Activated CD4-positive, alpha-beta T cell treated with anti-CD3 and anti-CD28 coated beads for 1 hour (primary cell): Measurements from ENCODE around the gene DYRK1A.
"Not testable (repeated sequence)": the region's sequence is repeated elsewhere in the genome, so short reads cannot be mapped to it uniquely, and the experiment has no call there.

Experiments
- DNase-seq: peaks from one replicate; pipeline ENCODE4 v3.0.0-alpha.2; 2020

The DYRK1A gene

DNA sequence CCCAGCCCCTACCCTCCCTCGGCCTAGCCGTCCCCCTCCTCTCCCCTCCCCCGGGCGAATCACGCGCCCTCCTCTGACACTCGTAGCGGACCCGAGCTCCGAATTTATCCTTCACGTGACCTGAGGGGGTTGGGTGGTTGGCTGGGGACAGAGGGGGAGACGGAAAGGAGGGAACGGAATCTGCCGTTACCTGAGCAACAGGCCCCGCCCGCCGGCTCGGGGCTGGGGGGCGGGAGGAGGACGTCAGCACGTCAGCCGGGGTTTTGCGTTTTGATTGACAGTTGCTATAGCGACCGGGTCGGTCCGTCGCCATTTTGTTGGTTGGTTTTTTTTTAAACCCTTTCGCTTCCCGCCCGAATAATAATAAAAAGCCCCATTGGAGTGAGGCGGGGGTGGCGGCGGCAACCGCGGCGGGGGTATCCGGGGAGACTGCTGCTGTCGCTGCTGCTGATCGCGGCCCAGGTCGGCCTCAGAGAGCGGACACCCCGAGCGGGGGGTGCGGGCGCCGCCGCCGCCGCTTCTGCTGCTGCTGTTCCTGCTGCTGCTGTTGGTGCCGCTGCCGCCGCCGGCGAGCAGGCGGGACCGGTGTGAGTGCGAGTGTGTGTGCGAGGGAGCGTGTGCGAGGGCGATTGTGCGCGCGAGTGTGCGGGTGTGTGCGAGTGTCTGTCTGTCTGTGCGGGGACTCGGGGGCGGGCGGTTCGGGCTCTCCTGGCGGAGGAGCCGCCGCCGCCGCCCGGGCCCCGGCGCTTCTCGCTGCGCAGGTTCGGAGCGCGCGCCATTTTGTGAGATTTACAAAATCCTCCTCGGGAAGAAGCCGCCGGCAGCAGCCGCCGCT lies at the start of gene DYRK1A:
Gene DYRK1A, plus strand, starts transcription at position 292 of the 835 bp plus-strand sequence. CDS start 53,602 bp downstream, outside the sequence.
- DNase-seq: peak; percentile 98

DNA sequence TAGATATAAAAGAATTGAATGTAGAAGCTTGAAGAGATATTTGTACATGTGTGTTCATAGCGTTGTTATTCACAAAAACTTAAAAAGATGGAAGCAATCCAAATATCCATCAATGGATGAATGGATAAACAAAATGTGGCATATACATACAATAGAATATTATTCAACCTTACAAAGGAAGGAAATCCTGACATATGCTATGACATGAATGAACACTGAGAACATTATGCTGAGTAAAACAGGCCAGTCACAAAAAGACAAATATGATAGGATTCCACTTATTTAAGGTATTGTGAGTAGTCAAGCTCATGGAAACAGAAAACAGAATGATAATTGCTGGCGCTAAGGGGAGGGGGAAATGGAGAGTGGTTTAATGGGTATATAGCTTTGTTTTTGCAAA lies 47.0 kb upstream of the DYRK1A start:
- DNase-seq: no peak

DNA sequence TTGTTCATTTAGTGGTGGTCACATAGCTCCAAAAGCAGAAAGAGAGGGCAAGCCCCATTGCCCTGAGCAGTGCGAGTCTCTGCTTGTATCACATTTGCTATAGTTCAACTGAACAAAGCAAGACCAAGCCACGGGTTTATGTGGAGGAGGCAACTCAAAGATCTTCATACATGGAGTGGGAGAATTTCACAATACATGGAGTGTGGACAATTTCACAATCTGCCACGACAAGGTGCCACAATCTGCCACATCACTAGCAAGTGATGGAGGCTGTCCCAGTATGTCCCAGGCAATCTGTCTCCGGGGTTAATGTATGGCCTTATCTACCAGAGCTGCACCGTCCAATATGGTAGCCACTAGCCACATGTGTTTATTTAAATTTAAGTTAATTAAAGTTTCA lies 44.5 kb upstream of the DYRK1A start:
- no peak for DNase-seq

DNA sequence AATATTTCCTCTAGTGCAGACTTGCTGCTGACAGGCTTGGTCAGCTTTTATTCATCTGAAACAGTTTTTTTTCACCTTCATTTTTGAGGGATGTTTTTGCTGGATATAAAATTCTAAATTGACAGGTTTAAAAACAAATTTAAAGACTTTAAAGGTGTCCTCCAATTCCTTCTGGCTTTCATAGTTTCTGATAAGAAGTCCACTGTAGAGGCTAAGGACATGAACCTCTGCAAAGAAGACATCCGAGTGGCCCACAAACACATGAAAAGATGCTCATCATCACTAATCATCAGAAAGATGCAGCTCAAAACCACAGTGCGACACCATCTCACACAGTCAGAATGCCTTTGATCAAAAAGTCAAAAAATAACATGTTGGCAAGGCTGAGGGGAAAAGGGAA lies 42.0 kb upstream of the DYRK1A start:
- no peak for DNase-seq

DNA sequence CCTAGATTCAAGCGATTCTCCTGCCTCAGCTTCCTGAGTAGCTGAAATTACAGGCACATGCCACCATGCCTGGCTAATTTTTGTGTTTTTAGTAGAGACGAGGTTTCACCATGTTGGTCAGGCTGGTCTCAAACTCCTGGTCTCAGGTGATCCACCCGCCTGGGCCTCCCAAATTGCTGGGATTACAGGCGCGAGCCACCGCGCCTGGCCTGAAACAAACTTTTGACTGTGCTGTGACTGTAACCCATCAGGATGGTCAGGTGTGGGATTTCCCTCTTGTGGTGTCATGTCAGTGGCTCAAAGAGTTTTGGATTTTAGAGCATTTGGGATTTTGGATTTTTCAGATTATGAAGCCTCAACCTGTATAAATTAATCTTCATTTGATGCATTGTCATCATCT lies 38.4 kb upstream of the DYRK1A start:
- DNase-seq: not testable (repeated sequence)

DNA sequence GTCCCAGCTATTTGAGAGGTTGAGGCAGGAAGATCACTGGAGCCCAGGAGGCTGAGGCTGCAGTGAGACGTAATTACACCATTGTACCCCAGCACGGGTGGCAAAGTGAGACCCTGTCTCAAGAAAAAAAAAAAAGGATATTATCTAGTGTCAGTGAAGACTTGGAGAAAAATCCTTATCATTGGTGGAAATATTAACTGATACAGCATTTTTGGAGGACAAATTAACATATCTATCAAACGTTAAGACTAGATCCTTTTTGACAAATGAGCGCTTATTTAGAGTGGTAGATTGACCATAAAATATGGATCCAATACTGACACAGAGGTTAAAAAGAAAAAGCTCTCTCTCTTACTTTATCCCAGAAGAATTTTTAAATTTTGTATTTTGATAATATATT lies 35.2 kb upstream of the DYRK1A start:
- DNase-seq: no peak

DNA sequence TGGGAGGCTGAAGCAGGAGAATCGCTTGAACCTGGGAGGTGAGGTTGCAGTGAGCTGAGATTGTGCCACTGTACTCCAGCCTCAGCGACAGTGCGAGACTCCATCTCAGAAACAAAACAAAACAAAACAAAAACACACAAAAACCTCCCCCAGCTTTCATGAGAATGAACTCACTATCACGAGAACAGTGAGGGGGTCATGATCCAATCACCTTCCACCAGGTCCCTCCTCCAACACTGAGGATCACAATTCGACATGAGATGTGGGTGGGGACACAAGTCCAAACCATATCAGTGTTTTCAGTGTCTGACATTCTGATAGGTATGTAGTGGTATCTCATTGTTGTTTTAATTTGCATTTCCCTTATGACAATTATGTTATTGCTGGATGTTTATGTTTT lies 31.5 kb upstream of the DYRK1A start:
- no peak for DNase-seq

DNA sequence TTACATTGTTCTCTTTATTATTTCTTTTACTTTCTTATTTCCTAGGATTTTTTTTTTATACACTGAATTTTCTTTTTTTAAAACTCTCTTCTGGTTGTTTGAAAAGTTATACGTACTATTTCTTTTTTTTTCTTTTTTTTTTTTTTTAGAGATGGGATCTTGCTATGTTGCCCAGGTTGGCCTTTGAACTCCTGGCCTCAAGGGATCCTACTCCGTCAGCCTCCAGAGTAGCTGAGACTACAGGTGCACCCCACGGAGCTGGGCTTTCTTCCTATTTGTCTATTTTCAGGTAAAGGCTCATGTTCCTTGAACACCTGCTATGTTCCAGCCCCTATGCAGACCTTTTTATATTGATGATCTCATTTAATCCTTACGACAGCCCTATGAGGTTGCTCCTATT lies 29.4 kb upstream of the DYRK1A start:
- no peak for DNase-seq

DNA sequence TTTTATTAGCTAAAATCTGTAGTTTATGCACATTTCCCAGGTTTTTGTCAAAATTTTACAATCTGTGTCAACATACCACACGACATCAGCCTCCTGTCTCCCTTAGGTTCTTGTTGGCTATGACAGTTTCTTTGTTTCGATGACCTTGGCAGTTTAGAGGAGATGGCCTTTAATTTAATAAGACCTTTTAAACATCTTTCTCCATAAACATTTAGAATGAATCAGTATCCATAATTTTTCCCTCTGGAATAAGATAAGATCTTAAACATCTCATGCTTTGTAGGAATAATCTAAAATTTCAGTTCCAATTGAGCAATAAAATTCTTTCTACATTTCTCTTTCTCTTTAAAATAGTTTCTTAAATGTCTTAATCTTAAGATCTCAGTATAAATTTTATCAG lies 28.7 kb upstream of the DYRK1A start:
- DNase-seq: no peak

DNA sequence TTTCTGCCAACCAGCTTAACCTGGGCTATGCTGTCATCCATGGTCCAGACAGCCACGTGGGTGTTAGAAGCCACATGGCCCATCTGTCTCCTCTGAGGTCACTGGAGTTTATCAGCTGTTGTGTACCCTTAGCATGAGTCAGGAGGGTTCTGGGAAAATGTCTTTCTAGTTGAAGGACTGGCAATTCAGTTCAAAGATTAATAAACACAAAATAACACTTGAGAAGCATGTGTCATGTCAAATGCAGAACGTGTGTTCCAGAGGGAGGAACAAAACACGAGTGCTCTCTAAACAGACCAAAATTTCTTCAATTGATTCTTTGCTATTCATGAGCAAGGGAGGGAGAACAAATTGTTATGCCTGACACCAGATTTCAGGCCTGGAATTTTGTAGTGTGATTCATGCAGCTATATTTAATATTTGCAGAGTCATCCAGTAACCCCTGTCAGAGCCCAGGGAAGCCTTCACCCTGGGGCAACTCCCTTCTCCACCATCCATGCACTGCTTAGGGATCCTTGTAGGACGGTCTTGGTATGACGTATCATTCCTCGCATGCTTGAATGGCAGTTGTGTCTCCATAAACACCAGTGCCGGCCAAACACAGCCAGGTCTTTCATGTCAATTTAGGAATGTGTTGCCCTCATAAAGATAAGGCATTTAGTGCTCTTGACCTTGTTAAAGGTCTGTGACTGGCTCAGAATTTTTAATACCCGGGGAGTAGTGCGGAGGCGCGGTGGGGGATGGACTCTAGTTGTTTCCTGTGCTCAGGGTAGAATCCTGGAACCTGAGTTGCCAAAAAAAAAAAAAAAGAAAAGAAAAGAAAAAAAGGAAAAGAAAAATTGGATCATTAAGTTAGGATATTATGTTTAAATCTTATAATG lies 27.7 kb upstream of the DYRK1A start:
- no peak for DNase-seq

DNA sequence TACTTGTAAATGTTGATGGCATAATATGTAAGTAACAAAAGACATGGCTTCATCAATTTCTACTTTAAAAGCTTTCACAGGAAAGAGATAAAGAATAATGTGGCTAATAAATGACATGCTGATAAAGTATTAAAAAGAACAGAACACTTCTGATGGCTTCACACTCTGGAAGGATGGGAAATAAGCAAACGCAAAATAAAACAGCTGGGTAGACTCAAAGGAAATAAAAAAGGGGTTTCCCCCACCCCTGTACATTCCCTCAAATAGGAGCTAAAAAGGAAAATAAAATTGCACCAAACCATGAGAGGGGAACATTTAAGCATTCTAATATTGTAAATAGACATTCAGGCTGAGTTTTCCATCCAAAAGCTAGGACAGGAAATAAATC lies 27.0 kb upstream of the DYRK1A start:
- DNase-seq: no peak

DNA sequence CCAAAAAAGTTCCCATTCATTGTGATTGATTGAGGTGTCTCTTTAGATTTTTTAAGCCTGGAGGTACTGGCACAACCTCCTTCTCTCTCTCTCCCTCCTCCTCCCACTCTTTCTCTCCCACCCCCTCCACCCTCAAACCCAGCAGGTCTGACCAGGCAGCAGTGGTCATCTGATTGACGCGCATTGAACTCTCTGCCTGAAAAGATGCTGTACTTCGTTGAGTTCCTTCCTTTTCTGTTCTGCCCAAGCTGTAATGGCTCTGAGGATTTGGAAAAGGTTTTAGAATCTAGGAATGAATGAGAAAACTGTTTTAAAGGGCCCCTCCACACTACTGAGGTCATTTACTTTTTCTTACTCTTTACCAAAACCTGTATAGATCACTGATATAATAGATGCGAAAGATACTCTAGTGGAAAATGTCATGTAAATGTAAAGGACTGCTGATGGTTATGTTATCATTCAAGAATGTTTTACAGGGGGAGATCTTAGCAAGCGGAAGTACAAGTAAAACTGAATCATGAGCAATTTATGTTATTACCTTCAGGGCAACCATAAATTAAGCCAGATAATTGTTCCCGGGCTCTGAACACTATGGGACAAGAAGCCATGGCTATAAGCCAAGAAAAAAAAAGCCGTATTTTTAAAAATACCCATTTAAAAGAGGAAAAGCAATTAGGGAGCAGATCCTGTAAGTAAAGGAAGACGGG lies 25.2 kb upstream of the DYRK1A start:
- DNase-seq: no peak

DNA sequence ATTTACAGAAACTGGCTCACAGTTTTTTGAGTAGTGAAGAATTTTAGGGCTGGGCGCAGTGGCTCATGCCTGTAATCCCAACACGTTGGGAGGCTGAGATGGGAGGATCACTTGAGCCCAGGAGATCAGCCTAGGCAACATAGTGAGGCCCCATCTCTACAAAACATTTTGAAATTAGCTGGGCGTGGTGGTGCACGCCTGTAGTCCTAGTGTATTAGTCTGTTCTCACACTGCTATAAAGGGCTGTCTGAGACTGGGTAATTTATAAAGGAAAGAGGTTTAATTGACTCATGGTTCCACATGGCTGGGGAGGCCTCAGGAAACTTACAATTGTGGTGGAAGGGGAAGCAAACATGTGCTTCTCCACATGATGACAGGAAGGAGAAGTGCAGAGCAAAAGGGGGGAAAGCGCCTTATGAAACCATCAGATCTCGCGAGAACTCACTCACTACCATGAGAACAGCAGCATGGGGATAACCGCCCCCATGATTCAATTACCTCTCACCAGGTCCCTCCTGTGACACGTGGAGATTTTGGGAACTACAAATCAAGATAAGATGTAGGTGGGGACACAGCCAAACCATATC lies 24.4 kb upstream of the DYRK1A start:
- no peak for DNase-seq

DNA sequence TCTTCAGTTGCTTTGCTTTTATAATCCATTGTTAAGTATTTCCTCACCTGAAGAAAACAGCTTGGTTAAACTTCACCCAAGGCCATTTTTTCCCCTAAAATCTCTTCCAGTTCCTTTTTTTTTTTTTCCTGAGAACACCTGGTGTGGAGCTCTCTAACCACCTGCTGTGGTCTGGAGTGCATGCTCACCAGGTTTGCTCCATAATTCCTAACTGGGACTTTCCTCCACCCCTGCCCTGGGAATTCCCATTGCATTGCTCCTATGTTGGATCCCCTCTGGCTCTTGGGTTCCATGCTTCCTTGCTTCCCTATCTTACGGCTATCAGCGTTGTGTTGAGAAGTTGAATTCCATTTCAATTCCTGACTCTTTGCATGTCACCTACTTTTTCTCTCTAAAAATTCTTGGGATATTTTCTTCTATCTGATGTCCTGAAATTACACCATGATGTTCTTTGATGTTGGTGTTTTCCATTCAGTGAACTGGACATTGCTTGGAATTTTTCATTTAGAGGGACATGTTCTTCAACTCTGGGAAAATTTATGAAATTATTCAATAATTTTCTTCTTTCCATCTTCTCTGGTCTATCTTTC lies 19.6 kb upstream of the DYRK1A start:
- DNase-seq: no peak

DNA sequence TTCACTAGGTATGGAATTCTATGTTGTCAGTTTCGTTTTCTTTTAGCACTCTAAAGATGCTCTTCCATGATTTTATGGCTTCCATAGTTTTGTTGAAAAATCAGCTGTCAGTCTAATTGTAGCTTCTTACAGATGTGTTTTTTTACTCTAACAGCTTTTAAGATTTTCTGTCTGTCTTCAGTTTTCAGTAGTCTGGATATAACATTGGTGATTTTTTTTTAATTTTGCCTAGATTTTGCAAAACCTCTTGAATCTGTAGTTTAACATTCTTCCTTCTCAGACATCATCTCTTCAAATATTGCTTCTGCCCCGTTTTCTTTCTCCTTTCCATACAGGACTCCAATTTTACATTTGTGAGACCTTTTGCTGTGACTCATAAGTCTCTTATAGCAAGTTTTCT lies 17.9 kb upstream of the DYRK1A start:
- DNase-seq: no peak

DNA sequence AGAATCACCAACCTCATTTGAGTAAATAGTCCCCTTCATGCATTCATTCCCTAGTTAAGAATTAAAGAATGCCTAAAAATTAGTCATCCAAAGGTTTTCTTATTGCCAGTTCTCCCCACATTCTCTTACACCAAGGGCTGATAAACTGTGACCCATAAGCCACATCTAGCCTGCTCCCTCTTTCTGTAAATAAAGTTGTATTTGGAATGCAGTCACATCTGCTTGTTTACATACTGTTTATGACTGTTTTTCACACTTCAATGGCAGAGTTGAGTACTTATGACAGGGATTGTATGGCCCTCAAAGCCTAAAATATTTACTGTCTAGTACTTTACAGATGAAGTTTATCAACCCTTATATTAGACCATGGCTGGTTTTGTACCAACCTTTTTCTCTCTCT lies 16.1 kb upstream of the DYRK1A start:
- no peak for DNase-seq

DNA sequence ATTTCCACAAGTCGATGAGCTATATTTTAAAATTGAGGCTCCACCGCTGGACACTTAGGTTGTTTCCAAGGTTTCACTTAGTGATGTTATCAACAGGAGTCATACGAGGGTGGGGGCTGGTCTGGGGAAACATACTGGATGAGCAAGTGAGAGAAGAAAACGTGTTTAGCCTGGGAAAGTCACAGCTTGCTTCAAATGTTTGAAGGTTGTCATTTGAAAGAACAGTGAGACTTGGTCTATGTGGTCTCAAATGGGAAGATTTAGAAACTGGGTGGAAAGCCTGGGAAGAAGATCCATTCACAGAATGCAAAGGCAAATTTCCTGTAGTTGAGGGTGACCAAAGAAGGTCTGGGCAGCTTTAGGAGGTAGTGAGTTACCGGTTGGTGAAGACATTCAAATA lies 9.9 kb upstream of the DYRK1A start:
- DNase-seq: no peak

DNA sequence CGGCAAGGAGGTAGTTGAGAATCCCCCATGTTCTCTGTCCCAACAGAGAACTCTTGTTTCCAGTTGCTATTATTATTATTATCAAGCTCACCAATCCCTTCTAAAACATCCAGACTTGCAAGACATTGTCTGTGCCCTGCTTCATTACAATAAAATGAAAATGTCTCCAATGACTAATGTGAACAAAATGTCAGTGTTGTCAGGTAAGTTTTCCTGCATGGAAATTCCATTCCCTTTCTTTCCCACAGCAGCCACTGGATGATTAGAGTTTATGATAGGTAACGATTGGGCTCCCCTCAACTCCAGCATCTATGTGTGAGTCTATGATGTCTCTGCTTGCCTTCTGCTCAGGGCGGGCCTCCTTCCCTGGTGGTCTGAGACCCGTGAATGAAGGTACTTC lies 8.9 kb upstream of the DYRK1A start:
- no peak for DNase-seq

DNA sequence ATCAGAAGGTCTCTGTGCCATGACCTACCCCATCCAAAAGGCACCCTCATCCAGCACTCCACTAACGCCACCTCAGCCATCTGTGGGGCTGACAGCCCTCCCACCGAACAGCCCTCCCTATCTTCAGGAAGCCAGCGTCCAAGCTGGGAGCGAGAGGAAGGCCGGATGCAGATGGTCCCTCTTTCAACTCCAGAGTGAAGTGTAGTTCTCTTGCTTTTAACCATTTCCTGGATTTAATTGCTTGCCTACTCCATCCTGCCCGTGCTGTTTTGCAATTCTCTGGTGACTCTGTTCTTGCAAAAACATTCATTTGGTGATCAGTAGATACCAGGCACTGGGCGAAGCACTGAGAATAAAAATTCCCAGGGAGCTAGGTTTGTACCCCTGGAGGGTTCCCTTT lies 8.2 kb upstream of the DYRK1A start:
- no peak for DNase-seq

DNA sequence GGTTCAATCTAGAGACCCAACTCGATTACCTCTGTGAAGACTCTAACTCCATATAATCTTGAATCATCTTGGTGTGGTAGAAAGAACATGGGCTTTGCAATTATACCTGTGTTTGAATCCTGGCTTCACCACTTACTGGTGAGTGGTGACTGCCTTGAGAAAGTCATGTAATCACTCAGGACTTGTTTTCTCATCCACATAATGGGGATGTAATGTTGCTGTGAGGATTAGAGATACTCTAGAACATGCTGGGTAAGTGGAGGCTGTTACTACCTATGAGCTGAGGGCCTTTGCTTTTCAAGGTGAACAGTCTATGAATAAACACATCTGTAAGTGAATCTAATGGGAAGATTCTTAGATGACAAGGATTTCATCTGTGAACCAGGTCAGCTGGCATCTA lies 2.6 kb upstream of the DYRK1A start:
- no peak for DNase-seq

DNA sequence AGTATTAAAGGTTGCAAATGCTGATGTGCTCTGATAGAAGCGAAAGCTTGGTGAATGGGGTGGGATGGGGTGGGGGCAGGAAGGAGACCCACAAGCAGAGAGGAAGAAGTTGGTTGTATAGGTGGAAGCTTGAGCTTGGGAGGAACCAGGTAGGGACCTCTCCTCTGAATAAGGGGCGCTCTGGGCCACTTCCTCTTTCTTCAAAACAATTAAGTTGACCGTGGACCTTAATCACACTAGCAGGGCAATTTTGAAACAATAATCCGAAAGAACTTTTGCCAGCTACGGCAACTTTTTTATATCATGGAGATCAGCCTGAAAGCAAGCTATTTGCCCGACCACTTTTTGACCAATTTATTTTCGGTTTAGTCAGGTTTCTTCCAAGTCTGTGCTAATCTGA lies 1.9 kb upstream of the DYRK1A start:
- DNase-seq: no peak
